H9 (cell line): ENCODE measurements around the gene SDR42E1. TPM values are rescaled to one million over a fixed set of nuclear protein-coding genes. Genes with fewer than 3 reads are reported as not detected.

Experiments
- DNase-seq: peaks from one replicate; pipeline ENCODE4 v3.0.0-alpha.2; 2017
- H2AFZ ChIP-seq: one replicate; pipeline ENCODE4 v1.6.1; 2013; ENCODE audit warnings: mild to moderate bottlenecking, low read length, control low read depth, moderate library complexity
- H2AK5ac ChIP-seq: 2 replicates; pipeline ENCODE4 v1.6.1; 2013; ENCODE audit warnings: low read length, control low read depth, mixed read lengths; ENCODE audit not compliant: insufficient read length
- H2BK120ac ChIP-seq: one replicate; pipeline ENCODE4 v1.6.1; 2013; ENCODE audit warnings: low read depth, mild to moderate bottlenecking, low read length, control low read depth, inconsistent platforms; ENCODE audit not compliant: poor library complexity, severe bottlenecking
- H2BK12ac ChIP-seq: 2 replicates; pipeline ENCODE4 v1.6.1; 2013; ENCODE audit warnings: low read length, control low read depth, mixed read lengths, low read depth; ENCODE audit not compliant: insufficient read length
- H2BK15ac ChIP-seq: 2 replicates; pipeline ENCODE4 v1.6.1; 2013; ENCODE audit warnings: low read depth, low read length, control low read depth
- H2BK20ac ChIP-seq: one replicate; pipeline ENCODE4 v1.6.1; 2013; ENCODE audit warnings: low read depth, mild to moderate bottlenecking, low read length, control low read depth, inconsistent platforms; ENCODE audit not compliant: poor library complexity, severe bottlenecking
- H2BK5ac ChIP-seq: 2 replicates; pipeline ENCODE4 v1.6.1; 2013; ENCODE audit warnings: low read length, control low read depth, mixed read lengths; ENCODE audit not compliant: insufficient read length
- H3K14ac ChIP-seq: 2 replicates; pipeline ENCODE4 v1.6.1; 2013; ENCODE audit warnings: low read length, control low read depth; ENCODE audit not compliant: insufficient read depth
- H3K18ac ChIP-seq: 2 replicates; pipeline ENCODE4 v1.6.1; 2013; ENCODE audit warnings: low read depth, mild to moderate bottlenecking, mixed read lengths, low read length, control low read depth; ENCODE audit not compliant: insufficient read length
- H3K23ac ChIP-seq: 2 replicates; pipeline ENCODE4 v1.6.1; 2013; ENCODE audit warnings: low read length, control low read depth, mixed read lengths, low read depth; ENCODE audit not compliant: insufficient read length
- H3K23me2 ChIP-seq: 2 replicates; pipeline ENCODE4 v1.6.1; 2013; ENCODE audit warnings: low read depth, mild to moderate bottlenecking, mixed read lengths, low read length, control low read depth; ENCODE audit not compliant: insufficient read length, poor library complexity, severe bottlenecking
- H3K27ac ChIP-seq: 2 replicates; pipeline ENCODE4 v1.5.1; 2013; ENCODE audit warnings: low read length, control low read depth, mixed read lengths, low read depth; ENCODE audit not compliant: insufficient read length
- H3K27me3 ChIP-seq: 2 replicates; pipeline ENCODE4 v1.6.1; 2013; ENCODE audit warnings: low read length, control low read depth, inconsistent platforms; ENCODE audit not compliant: insufficient read depth
- H3K4ac ChIP-seq: 2 replicates; pipeline ENCODE4 v1.6.1; 2013; ENCODE audit warnings: low read depth, mild to moderate bottlenecking, control low read depth, inconsistent platforms, low read length, moderate library complexity
- H3K4me1 ChIP-seq: 2 replicates; pipeline ENCODE4 v1.6.1; 2013; ENCODE audit warnings: low read length, control low read depth, inconsistent platforms; ENCODE audit not compliant: insufficient read depth
- H3K4me2 ChIP-seq: 2 replicates; pipeline ENCODE4 v1.6.1; 2013; ENCODE audit warnings: low read length, control low read depth, mixed read lengths; ENCODE audit not compliant: insufficient read length, insufficient read depth
- H3K56ac ChIP-seq: 2 replicates; pipeline ENCODE4 v1.6.1; 2013; ENCODE audit warnings: low read depth, mild to moderate bottlenecking, mixed read lengths, low read length, control low read depth; ENCODE audit not compliant: insufficient read length
- H3K79me1 ChIP-seq: 2 replicates; pipeline ENCODE4 v1.6.1; 2013; ENCODE audit warnings: low read depth, mild to moderate bottlenecking, moderate library complexity, low read length, control low read depth, inconsistent platforms; ENCODE audit not compliant: insufficient read depth, poor library complexity, severe bottlenecking
- H3K79me2 ChIP-seq: 2 replicates; pipeline ENCODE4 v1.6.1; 2013; ENCODE audit warnings: low read length, control low read depth, inconsistent platforms; ENCODE audit not compliant: insufficient read depth
- H3K9ac ChIP-seq: 2 replicates; pipeline ENCODE4 v1.6.1; 2013; ENCODE audit warnings: low read length, control low read depth, mixed read lengths; ENCODE audit not compliant: insufficient read length; ENCODE audit errors: extremely low read depth
- H3K9me3 ChIP-seq: one replicate; pipeline ENCODE4 v1.6.1; 2013; ENCODE audit warnings: low read depth, low read length, inconsistent platforms; ENCODE audit not compliant: control insufficient read depth
- H3T11ph ChIP-seq: one replicate; pipeline ENCODE4 v1.6.1; 2013; ENCODE audit warnings: mild to moderate bottlenecking, low read length, control low read depth, inconsistent platforms
- H4K20me1 ChIP-seq: one replicate; pipeline ENCODE4 v1.6.1; 2013; ENCODE audit not compliant: control insufficient read depth, insufficient read length, insufficient read depth
- H4K5ac ChIP-seq: 2 replicates; pipeline ENCODE4 v1.6.1; 2013; ENCODE audit warnings: low read depth, mild to moderate bottlenecking, mixed read lengths, low read length, control low read depth; ENCODE audit not compliant: insufficient read length
- H4K8ac ChIP-seq: replicated peaks from 2 replicates; pipeline ENCODE4 v1.6.1; 2013; ENCODE audit warnings: low read length, control low read depth, mixed read lengths, low read depth; ENCODE audit not compliant: insufficient read length
- H4K91ac ChIP-seq: 2 replicates; pipeline ENCODE4 v1.6.1; 2013; ENCODE audit warnings: low read depth, mild to moderate bottlenecking, moderate library complexity, mixed read lengths, low read length, control low read depth; ENCODE audit not compliant: insufficient read length
- H3K27ac Mint-ChIP-seq, 3 experiments: 2 replicates in 2 of 3; 3 replicates in 1 of 3; pipeline ENCODE4 v1.8.0; 2020 to 2021; ENCODE audit warnings: mixed read lengths in 3 of 3, mild to moderate bottlenecking in 1 of 3, moderate library complexity in 1 of 3
- H3K27me3 Mint-ChIP-seq: 2 replicates; pipeline ENCODE4 v1.8.0; 2021; ENCODE audit warnings: low read depth, mild to moderate bottlenecking, moderate library complexity, mixed read lengths
- H3K36me3 Mint-ChIP-seq, 3 experiments: 2 replicates in 2 of 3; 3 replicates in 1 of 3; pipeline ENCODE4 v1.8.0; 2020 to 2021; ENCODE audit warnings: low read depth in 3 of 3, mixed read lengths in 3 of 3; ENCODE audit not compliant: insufficient read depth in 1 of 3
- H3K4me1 Mint-ChIP-seq, 2 experiments: 2 replicates each; pipeline ENCODE4 v1.8.0; 2020; ENCODE audit warnings: mixed read lengths in 2 of 2
- H3K4me3 Mint-ChIP-seq, 2 experiments: 2 replicates in 1 of 2; 3 replicates in 1 of 2; pipeline ENCODE4 v1.8.0; 2020 to 2021; ENCODE audit warnings: mild to moderate bottlenecking in 2 of 2, mixed read lengths in 2 of 2, moderate library complexity in 1 of 2
- H3K9me3 Mint-ChIP-seq, 2 experiments: 2 replicates in 1 of 2; 3 replicates in 1 of 2; pipeline ENCODE4 v1.8.0; 2020; ENCODE audit warnings: mild to moderate bottlenecking in 2 of 2, mixed read lengths in 2 of 2, moderate library complexity in 1 of 2
- WGBS: extraction: QIAGEN DNeasy Blood & Tissue Kit; methylation state at CpG from one replicate; pipeline ENCODE4 v1.1.7; 2013; ENCODE audit warnings: missing lambda C conversion rate, low lambda C conversion rate, mixed read lengths; ENCODE audit not compliant: insufficient read length; ENCODE audit errors: extremely low coverage; 5-methylcytosine and 5-hydroxymethylcytosine counted together
- total RNA-seq: library from RNA; stranded (reverse); gene quantifications from 2 replicates; pipeline ENCODE4 v1.2.1, GENCODE V29; 2021
- TF ChIP-seq, protein P1 (sequence below): fragments of 200-600 bp; sonication (generic); conservative IDR thresholded peaks from 3 replicates; pipeline ENCODE4 v1.8.0; 2021; ENCODE audit warnings: antibody characterized with exemption, mild to moderate bottlenecking

The SDR42E1 gene
- total RNA-seq, 1 experiment from 2014 or later = not detected

DNA sequence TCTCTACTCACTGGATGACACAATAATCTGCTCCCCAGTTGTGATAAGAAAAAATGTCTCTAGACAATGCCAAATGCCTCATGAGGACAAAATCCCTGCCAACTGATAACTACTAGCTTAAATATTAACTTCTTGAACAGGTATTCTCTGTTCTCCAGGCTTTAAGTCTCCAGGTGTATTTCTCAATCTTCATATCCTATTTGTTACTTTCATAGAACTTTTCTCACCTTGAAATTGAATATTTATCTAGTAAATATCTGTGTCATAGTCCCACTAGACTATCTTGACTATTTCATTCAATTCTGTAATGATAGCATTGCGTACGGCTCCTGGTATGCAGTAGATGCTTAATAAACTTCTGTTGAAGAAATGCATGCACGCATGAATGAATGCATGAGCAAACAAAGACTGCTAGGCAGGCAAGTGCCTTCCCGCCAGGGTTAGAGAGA is 39.7 kb upstream of the SDR42E1 start:
- H4K20me1 ChIP-seq = no peaks in the 10 kb centered on the region
- TF ChIP-seq, protein P1, sequence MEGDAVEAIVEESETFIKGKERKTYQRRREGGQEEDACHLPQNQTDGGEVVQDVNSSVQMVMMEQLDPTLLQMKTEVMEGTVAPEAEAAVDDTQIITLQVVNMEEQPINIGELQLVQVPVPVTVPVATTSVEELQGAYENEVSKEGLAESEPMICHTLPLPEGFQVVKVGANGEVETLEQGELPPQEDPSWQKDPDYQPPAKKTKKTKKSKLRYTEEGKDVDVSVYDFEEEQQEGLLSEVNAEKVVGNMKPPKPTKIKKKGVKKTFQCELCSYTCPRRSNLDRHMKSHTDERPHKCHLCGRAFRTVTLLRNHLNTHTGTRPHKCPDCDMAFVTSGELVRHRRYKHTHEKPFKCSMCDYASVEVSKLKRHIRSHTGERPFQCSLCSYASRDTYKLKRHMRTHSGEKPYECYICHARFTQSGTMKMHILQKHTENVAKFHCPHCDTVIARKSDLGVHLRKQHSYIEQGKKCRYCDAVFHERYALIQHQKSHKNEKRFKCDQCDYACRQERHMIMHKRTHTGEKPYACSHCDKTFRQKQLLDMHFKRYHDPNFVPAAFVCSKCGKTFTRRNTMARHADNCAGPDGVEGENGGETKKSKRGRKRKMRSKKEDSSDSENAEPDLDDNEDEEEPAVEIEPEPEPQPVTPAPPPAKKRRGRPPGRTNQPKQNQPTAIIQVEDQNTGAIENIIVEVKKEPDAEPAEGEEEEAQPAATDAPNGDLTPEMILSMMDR = no peak
- H3K4me2 ChIP-seq = no peak overlapping the region
- H3K14ac ChIP-seq = no peak overlapping the region
- H4K91ac ChIP-seq = no peak overlapping the region
- H3K79me2 ChIP-seq = no peaks in the 10 kb centered on the region
- H3K27ac Mint-ChIP-seq = no peak overlapping the region
- no peak overlapping the region for H2BK5ac ChIP-seq
- no peak overlapping the region for H3T11ph ChIP-seq
- no CpG with 5 or more reads among the region's 4 CpGs for WGBS
- H3K23me2 ChIP-seq = no peaks in the 10 kb centered on the region
- no peaks in the 10 kb centered on the region for H3K4me1 Mint-ChIP-seq
- no peak for DNase-seq
- no peak overlapping the region for H4K8ac ChIP-seq
- H3K4me1 ChIP-seq = no peaks in the 10 kb centered on the region
- H4K5ac ChIP-seq = no peak overlapping the region
- peaks cover 5% of the 10 kb centered on the region; the same call in 1 of the 2 replicates for H3K27me3 Mint-ChIP-seq
- H3K9me3 ChIP-seq = no peaks in the 10 kb centered on the region
- no peak overlapping the region for H2BK20ac ChIP-seq
- no peak overlapping the region for H2BK12ac ChIP-seq
- H3K79me1 ChIP-seq = no peaks in the 10 kb centered on the region
- no peak overlapping the region for H3K27ac ChIP-seq
- no peak overlapping the region for H2BK120ac ChIP-seq
- H3K36me3 Mint-ChIP-seq = no peaks in the 10 kb centered on the region
- H2AFZ ChIP-seq = no peak overlapping the region
- H3K4me3 Mint-ChIP-seq = no peak overlapping the region
- H3K56ac ChIP-seq = no peak overlapping the region
- H3K9ac ChIP-seq = no peak overlapping the region
- H3K18ac ChIP-seq = no peak overlapping the region
- 0 out of 2 replicates have a peak, but pooled peaks cover 2% of the 10 kb centered on the region for H3K27me3 ChIP-seq
- H3K9me3 Mint-ChIP-seq = no peaks in the 10 kb centered on the region
- no peak overlapping the region for H3K23ac ChIP-seq
- no peak overlapping the region for H3K4ac ChIP-seq
- H2BK15ac ChIP-seq = no peak overlapping the region
- H2AK5ac ChIP-seq = no peak overlapping the region
